ENCODE data around the gene TFPI.
"Not testable (repeated sequence)": the region's sequence is repeated elsewhere in the genome, so short reads cannot be mapped to it uniquely, and the experiment has no call there.

DNA sequence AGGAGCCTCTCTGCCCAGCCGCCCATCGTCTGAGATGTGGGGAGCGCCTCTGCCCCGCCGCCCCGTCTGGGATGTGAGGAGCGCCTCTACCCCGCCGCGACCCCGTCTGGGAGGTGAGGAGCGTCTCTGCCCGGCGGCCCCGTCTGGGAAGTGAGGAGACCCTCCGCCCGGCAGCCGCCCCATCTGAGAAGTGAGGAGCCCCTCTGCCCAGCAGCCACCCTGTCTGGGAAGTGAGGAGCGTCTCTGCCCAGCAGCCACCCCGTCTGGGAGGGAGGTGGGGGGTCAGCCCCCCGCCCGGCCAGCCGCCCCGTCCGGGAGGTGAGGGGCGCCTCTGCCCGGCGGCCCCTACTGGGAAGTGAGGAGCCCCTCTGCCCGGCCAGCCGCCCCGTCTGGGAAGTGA, 2.3 kb upstream of the TFPI start:
- not testable (repeated sequence) for TF ChIP-seq CTCF (IDR thresholded peaks at IDR 0.05); POLR2AphosphoS5 (IDR thresholded peaks at IDR 0.05; ENCODE audit: low read depth, low read length); SIN3A (IDR thresholded peaks at IDR 0.05; ENCODE audit: borderline replicate concordance, insufficient read depth, low read depth, low read length); REST (IDR thresholded peaks at IDR 0.05; ENCODE audit: insufficient read depth in 1 of 2, low read depth in 2 of 2, low read length in 1 of 2)

Data from Panc1 (cell line).